SK-N-SH treated with all-trans-retinoic acid at 6 μM for 48 hours (cell line): ENCODE data around the gene LSM7.

Experiments
- ISL1 ChIP-seq: fragments of 250-450 bp; sonication (Bioruptor Pico); IDR thresholded peaks from 2 replicates; pipeline ENCODE4 v2.1.2; 2022; ENCODE audit warnings: mild to moderate bottlenecking, moderate library complexity
- TF ChIP-seq, protein P1 (sequence below): fragments of 250-450 bp; sonication (Bioruptor Pico); IDR thresholded peaks from 2 replicates; pipeline ENCODE4 v1.8.0; 2020; ENCODE audit warnings: mild to moderate bottlenecking, moderate library complexity, borderline replicate concordance
- TF ChIP-seq, protein P2 (sequence below): fragments of 250-450 bp; sonication (Bioruptor Pico); IDR thresholded peaks from 2 replicates; pipeline ENCODE4 v1.5.1; 2020; ENCODE audit warnings: low read depth, mild to moderate bottlenecking, moderate library complexity

DNA sequence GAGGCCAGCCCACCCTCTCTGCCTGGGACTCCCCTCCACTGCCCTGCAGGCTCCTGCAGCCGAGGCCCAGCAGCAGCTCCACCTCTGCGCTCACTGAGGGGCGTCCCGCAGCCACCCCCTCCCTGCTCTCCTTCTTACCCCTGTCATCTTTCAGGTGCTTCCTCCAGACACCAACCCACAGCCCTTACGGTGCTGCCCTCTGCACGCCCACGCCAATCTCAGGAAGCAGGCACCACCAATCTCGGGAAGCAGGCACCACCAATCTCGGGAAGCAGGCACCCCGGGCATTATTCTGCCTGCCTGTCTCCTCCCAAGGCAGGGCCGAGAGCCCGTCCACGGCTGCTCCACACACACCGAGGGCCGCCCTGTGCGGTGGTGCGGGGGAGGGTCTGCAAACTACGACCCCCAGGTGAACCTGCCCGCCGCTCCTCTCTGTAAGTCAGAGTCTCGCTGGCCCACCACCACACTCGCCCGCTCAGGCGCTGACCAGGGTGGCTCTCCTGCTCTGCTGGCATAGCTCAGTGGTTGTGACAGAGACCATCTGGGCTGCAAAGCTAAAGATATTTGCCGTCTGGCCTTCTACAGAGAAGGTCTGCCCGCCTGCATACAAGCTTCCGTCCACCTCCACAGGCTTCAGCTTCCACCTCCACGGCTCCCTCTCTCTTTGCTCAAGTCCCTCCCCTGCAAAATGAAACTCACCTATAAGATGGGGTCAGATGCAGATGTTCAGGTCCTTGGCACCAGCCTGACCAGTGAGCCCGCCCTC lies 2.9 kb downstream of the LSM7 start:
- TF ChIP-seq, protein P1, sequence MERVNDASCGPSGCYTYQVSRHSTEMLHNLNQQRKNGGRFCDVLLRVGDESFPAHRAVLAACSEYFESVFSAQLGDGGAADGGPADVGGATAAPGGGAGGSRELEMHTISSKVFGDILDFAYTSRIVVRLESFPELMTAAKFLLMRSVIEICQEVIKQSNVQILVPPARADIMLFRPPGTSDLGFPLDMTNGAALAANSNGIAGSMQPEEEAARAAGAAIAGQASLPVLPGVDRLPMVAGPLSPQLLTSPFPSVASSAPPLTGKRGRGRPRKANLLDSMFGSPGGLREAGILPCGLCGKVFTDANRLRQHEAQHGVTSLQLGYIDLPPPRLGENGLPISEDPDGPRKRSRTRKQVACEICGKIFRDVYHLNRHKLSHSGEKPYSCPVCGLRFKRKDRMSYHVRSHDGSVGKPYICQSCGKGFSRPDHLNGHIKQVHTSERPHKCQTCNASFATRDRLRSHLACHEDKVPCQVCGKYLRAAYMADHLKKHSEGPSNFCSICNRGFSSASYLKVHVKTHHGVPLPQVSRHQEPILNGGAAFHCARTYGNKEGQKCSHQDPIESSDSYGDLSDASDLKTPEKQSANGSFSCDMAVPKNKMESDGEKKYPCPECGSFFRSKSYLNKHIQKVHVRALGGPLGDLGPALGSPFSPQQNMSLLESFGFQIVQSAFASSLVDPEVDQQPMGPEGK (CRISPR knock-in tag) = no peak
- TF ChIP-seq, protein P2, sequence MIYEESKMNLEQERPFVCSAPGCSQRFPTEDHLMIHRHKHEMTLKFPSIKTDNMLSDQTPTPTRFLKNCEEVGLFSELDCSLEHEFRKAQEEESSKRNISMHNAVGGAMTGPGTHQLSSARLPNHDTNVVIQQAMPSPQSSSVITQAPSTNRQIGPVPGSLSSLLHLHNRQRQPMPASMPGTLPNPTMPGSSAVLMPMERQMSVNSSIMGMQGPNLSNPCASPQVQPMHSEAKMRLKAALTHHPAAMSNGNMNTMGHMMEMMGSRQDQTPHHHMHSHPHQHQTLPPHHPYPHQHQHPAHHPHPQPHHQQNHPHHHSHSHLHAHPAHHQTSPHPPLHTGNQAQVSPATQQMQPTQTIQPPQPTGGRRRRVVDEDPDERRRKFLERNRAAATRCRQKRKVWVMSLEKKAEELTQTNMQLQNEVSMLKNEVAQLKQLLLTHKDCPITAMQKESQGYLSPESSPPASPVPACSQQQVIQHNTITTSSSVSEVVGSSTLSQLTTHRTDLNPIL (CRISPR knock-in tag) = no peak
- TF ChIP-seq ISL1 = no peak
